Heart left ventricle (tissue), 16 donors: ENCODE results near the gene SSR4. TPM values are rescaled to one million over a fixed set of nuclear protein-coding genes. Genes with fewer than 3 reads are reported as not detected.

Experiments used
- ATAC-seq, 4 donors: fragments of 200-7000 bp; cut with Tn5 transposase; one replicate each; pipeline ENCODE4 v1.9.1; 2020 to 2022; ENCODE audit warnings: moderate library complexity in 4 of 4, mild to moderate bottlenecking in 3 of 4, moderate number of reproducible peaks in 1 of 4
- DNase-seq, 5 donors: peaks; one replicate each; pipeline ENCODE4 v3.0.0-alpha.2; 2020
- H3K27ac ChIP-seq, 12 donors: fragments of 200-600 bp; sonication (generic) in 4 of 12; one replicate each; pipeline versions ENCODE4 v1.5.0 to v1.8.0; 2016 to 2022; ENCODE audit warnings: mild to moderate bottlenecking in 2 of 12
- H3K27me3 ChIP-seq, 9 donors: fragments of 200-600 bp; sonication (generic) in 2 of 9; one replicate each; pipeline versions ENCODE4 v1.5.1 to v1.8.0; 2016 to 2022; ENCODE audit warnings: mild to moderate bottlenecking in 3 of 9
- H3K36me3 ChIP-seq, 9 donors: fragments of 200-600 bp; sonication (generic) in 2 of 9; one replicate each; pipeline versions ENCODE4 v1.5.0 to v1.8.0; 2018 to 2022; ENCODE audit warnings: mild to moderate bottlenecking in 2 of 9
- H3K4me1 ChIP-seq, 12 donors: fragments of 200-600 bp; sonication (generic) in 4 of 12; one replicate each; pipeline versions ENCODE4 v1.5.0 to v1.8.0; 2016 to 2022; ENCODE audit warnings: mild to moderate bottlenecking in 3 of 12
- H3K4me3 ChIP-seq, 12 donors: fragments of 200-600 bp; sonication (generic) in 4 of 12; one replicate each; pipeline versions ENCODE4 v1.5.0 to v1.8.0; 2017 to 2022; ENCODE audit warnings: mild to moderate bottlenecking in 9 of 12, moderate library complexity in 4 of 12
- H3K9me3 ChIP-seq, 12 donors: fragments of 200-600 bp; sonication (generic) in 4 of 12; one replicate each; pipeline versions ENCODE4 v1.5.0 to v1.8.0; 2016 to 2022; ENCODE audit warnings: mild to moderate bottlenecking in 1 of 12
- CTCF ChIP-seq, 12 donors: fragments of 200-600 bp; sonication (generic) in 4 of 12; IDR thresholded peaks; one replicate each; pipeline versions ENCODE4 v1.5.0 to v1.8.0; 2018 to 2022; ENCODE audit warnings: antibody characterized with exemption in 12 of 12, mild to moderate bottlenecking in 5 of 12
- POLR2A ChIP-seq, 2 donors: fragments of 450-650 bp; IDR thresholded peaks; one replicate each; pipeline ENCODE4 v1.6.1; 2017; ENCODE audit warnings: antibody characterized with exemption in 2 of 2, mild to moderate bottlenecking in 2 of 2, moderate library complexity in 2 of 2
- WGBS, 4 donors: extraction: QIAGEN DNeasy Blood & Tissue Kit in 2 of 4; methylation state at CpG; one replicate each; pipeline versions ENCODE4 v1.1.5 to v1.1.7; 2013 to 2018; 5-methylcytosine and 5-hydroxymethylcytosine counted together
- intact Hi-C, 10 donors: fragments of 100-400 bp; cut with DNase I; formaldehyde crosslinking; loops; one replicate each; pipeline versions ENCODE4 v1.11.1 to v1.14.2; 2022
- polyA plus RNA-seq, 2 donors: library from polyadenylated mRNA; stranded (reverse); fragments of 200-250 nt; gene quantifications; one replicate each; pipeline ENCODE4 v1.2.3, GENCODE V29; 2013
- total RNA-seq, 9 donors: library from RNA; depleted of rRNA in 2 of 9; stranded (reverse); fragments of >200 nt in 2 of 9; fragmentation: NEBNext Ultra II Directional in 3 of 9; extraction: Animal tissue kit (Norgen Biotek cat#: 25700) in 3 of 9; gene quantifications; one replicate each; pipeline versions ENCODE4 v1.1.0 to v1.2.4, GENCODE V29; 2016 to 2023
- donor health status: ischemic (EF 13 %, LVEDD 7.1; RV severe dilation, severe dysfunction).
- donor health status: healthy with polysubstance abuse.
- donor health status: DM: no; HTN: yes; CAD: no.
- donor health status: DM: no; HTN: no; CAD: no.
- donor health status: ischemic (EF 25% LVEDD 6.9; RV normal size, moderate dysfunction).
- donor health status: ischemic (EF 25% LVEDD 5.7; RV mildly dilated, moderate dysfunction).
- donor health status: healthy.
- donor health status: DM: yes; HTN: yes; CAD: no.
- donor health status: ischemic (EF 35%, LVEDD 5.7; RV mildly dilated, moderate dysfunction).
- donor health status: nonischemic (EF 11% LVEDD 7.7; RV severe dilation, severe dysfunction).
- donor health status: DM: yes; HTN: yes; CAD: no.
- donor health status: PGD.
- donor health status: ischemic (EF 29% LVEDD 5.4; RV normal size, mild dysfunction).
- donor health status: nonischemic (EF 23%, LVEDD 6.1; RV moderate dilation, normal function).

The SSR4 gene
- total and polyA plus RNA-seq, 11 donors = 119 to 307 (median 160) TPM

- Histone ChIP-seq H3K27ac (no peak overlapping the region), H3K27me3 (peaks cover 0 to 14% (median 0%) of the 10 kb centered on the region in 9 donors), H3K9me3 (no peaks in the 10 kb centered on the region), H3K4me3 (no peak overlapping the region), H3K4me1 (peaks cover 0 to 21% (median 2%) of the 10 kb centered on the region in 12 donors), H3K36me3 (peaks cover 0 to 54% (median 17%) of the 10 kb centered on the region in 9 donors)
- ATAC-seq (no peak), DNase-seq (no peak)
- intact Hi-C loops = no loop called here
- 64 to 82% (median 75%) methylated on average over 18 to 24 of the region's 24 CpGs for WGBS, 4 donors
- TF ChIP-seq CTCF (IDR thresholded peaks at IDR 0.05) (no peak), POLR2A (IDR thresholded peaks at IDR 0.05) (no peak)
Observed at GRCh38 chrX:153783378-153784013, 11.0 kb upstream of the SSR4 start.

GRCh38 chrX:153784325-153784967 is 10.0 kb upstream of the SSR4 start:
- 88 to 95% (median 93%) methylated on average over 4 to 27 of the region's 27 CpGs for WGBS, 4 donors
- ATAC-seq = no peak
- TF ChIP-seq CTCF (IDR thresholded peaks at IDR 0.05) (no peak), POLR2A (IDR thresholded peaks at IDR 0.05) (no peak)

GRCh38 chrX:153786669-153787068 is 7.8 kb upstream of the SSR4 start:
- intact Hi-C loops = no loop called here
- DNase-seq (no peak), ATAC-seq (no peak)
- 82 to 89% (median 85%) methylated on average over 14 to 15 of the region's 15 CpGs for WGBS, 4 donors
- H3K4me3 ChIP-seq = no peak overlapping the region
- no peaks in the 10 kb centered on the region for H3K9me3 ChIP-seq
- H3K36me3 ChIP-seq = peaks cover 0 to 63% (median 28%) of the 10 kb centered on the region in 9 donors
- no peak overlapping the region for H3K27ac ChIP-seq
- peaks cover 0 to 4% (median 0%) of the 10 kb centered on the region in 9 donors for H3K27me3 ChIP-seq
- H3K4me1 ChIP-seq = peaks cover 0 to 18% (median under 1%) of the 10 kb centered on the region in 12 donors
- TF ChIP-seq CTCF (IDR thresholded peaks at IDR 0.05) = no peak
- no peak for TF ChIP-seq POLR2A (IDR thresholded peaks at IDR 0.05)

More at GRCh38 chrX:153784325-153784967, 10.0 kb upstream of the SSR4 start:
- Histone ChIP-seq H3K27me3 (peaks cover 0 to 14% (median 0%) of the 10 kb centered on the region in 9 donors), H3K36me3 (peaks cover 0 to 60% (median 22%) of the 10 kb centered on the region in 9 donors), H3K4me1 (peaks cover 0 to 21% (median 2%) of the 10 kb centered on the region in 12 donors), H3K4me3 (no peak overlapping the region), H3K9me3 (no peaks in the 10 kb centered on the region), H3K27ac (no peak overlapping the region)
- intact Hi-C loops = no loop called here
- no peak for DNase-seq

GRCh38 chrX:153789654-153790053 is 4.8 kb upstream of the SSR4 start:
- no peak for DNase-seq
- intact Hi-C loops = loop anchor here in 3 of 10 donors (5.0 to 10.0 kb wide), 2 partner anchors 135 to 138 kb away; partner anchors contain the start of gene ARHGAP4 (in 3 of the 3)
- peaks cover 0 to 4% (median 0%) of the 10 kb centered on the region in 9 donors for H3K27me3 ChIP-seq
- H3K4me3 ChIP-seq = no peak overlapping the region
- peaks cover 0 to 47% (median 28%) of the 10 kb centered on the region in 9 donors for H3K36me3 ChIP-seq
- ATAC-seq = no peak
- TF ChIP-seq CTCF (IDR thresholded peaks at IDR 0.05) (no peak), POLR2A (IDR thresholded peaks at IDR 0.05) (no peak)
- H3K9me3 ChIP-seq = peaks cover 0 to 14% (median 0%) of the 10 kb centered on the region in 12 donors
- H3K27ac ChIP-seq = no peak overlapping the region
- H3K4me1 ChIP-seq = peaks cover 0 to 24% (median 12%) of the 10 kb centered on the region in 12 donors
- 92 to 96% (median 95%) methylated on average over 9 to 12 of the region's 12 CpGs for WGBS, 4 donors
